HepG2 (cell line): ENCODE results near the gene DOC2A. TPM values are rescaled to one million over a fixed set of nuclear protein-coding genes. Genes with fewer than 3 reads are reported as not detected.

Experiments used
- ATF6 ChIP-seq: sonication (generic); formaldehyde crosslinking; conservative IDR thresholded peaks from 2 replicates; pipeline ENCODE4 v1.4.0; 2020; ENCODE audit warnings: missing genetic modification reagents
- BATF2 ChIP-seq: sonication (generic); formaldehyde crosslinking; IDR thresholded peaks from 2 replicates; pipeline ENCODE4 v1.8.0; 2022; ENCODE audit warnings: mild to moderate bottlenecking, missing genetic modification reagents, moderate library complexity
- CENPT ChIP-seq: sonication (generic); formaldehyde crosslinking; IDR thresholded peaks from 2 replicates; pipeline ENCODE4 v1.8.0; 2022; ENCODE audit warnings: low read depth, mild to moderate bottlenecking, moderate library complexity, missing genetic modification reagents
- DRAP1 ChIP-seq: IDR thresholded peaks from 2 replicates; pipeline ENCODE4 v1.6.1; 2016; ENCODE audit warnings: missing genetic modification reagents, missing compliant biosample characterization
- GABPB1 ChIP-seq: IDR thresholded peaks from 2 replicates; pipeline ENCODE4 v1.6.1; 2016; ENCODE audit warnings: mild to moderate bottlenecking, missing genetic modification reagents, moderate library complexity, missing compliant biosample characterization
- KAT2B ChIP-seq: fragments of 150-350 bp; IDR thresholded peaks from 2 replicates; pipeline ENCODE4 v1.6.1; 2014; ENCODE audit warnings: low read depth, low read length, borderline replicate concordance
- KLF6 ChIP-seq: IDR thresholded peaks from 2 replicates; pipeline ENCODE4 v1.8.0; 2016; ENCODE audit warnings: missing biosample characterization, missing genetic modification reagents
- MED1 ChIP-seq: sonication (generic); formaldehyde crosslinking; IDR thresholded peaks from 2 replicates; pipeline ENCODE4 v1.4.0; 2020; ENCODE audit warnings: missing genetic modification reagents
- NCOA5 ChIP-seq: sonication (generic); formaldehyde crosslinking; IDR thresholded peaks from 2 replicates; pipeline ENCODE4 v1.4.0; 2020; ENCODE audit warnings: missing genetic modification reagents
- NFYC ChIP-seq: IDR thresholded peaks from 2 replicates; pipeline ENCODE4 v1.6.1; 2016; ENCODE audit warnings: missing genetic modification reagents, missing compliant biosample characterization
- RBM39 ChIP-seq: fragments of 200-400 bp; formaldehyde crosslinking; IDR thresholded peaks from one replicate; pipeline ENCODE4 v1.6.1; 2018; ENCODE audit warnings: antibody characterized with exemption, mild to moderate bottlenecking, low read depth, low read length; ENCODE audit not compliant: poor library complexity, severe bottlenecking
- RCOR2 ChIP-seq: IDR thresholded peaks from 2 replicates; pipeline ENCODE4 v1.6.1; 2016; ENCODE audit warnings: missing biosample characterization, missing genetic modification reagents
- SALL1 ChIP-seq: sonication (generic); formaldehyde crosslinking; IDR thresholded peaks from 2 replicates; pipeline ENCODE4 v1.8.0; 2022; ENCODE audit warnings: mild to moderate bottlenecking, missing genetic modification reagents
- SNRNP70 ChIP-seq: fragments of 200-400 bp; formaldehyde crosslinking; IDR thresholded peaks from 2 replicates; pipeline ENCODE4 v1.6.1; 2017; ENCODE audit warnings: mild to moderate bottlenecking, low read depth, low read length, moderate library complexity
- TAF1 ChIP-seq: sonication (generic); formaldehyde crosslinking; IDR thresholded peaks from 2 replicates; pipeline ENCODE4 v1.4.0; 2020; ENCODE audit warnings: missing genetic modification reagents
- TMF1 ChIP-seq: sonication (generic); formaldehyde crosslinking; IDR thresholded peaks from 2 replicates; pipeline ENCODE4 v1.8.1; 2022; ENCODE audit warnings: low read depth, missing genetic modification reagents
- ZBTB14 ChIP-seq: sonication (generic); formaldehyde crosslinking; IDR thresholded peaks from 2 replicates; pipeline ENCODE4 v1.4.0; 2020; ENCODE audit warnings: missing genetic modification reagents
- ZBTB7A ChIP-seq: sonication (generic); formaldehyde crosslinking; IDR thresholded peaks from 2 replicates; pipeline ENCODE4 v1.8.0; 2022; ENCODE audit warnings: mild to moderate bottlenecking, missing genetic modification reagents
- ZNF160 ChIP-seq: sonication (generic); formaldehyde crosslinking; IDR thresholded peaks from 2 replicates; pipeline ENCODE4 v1.8.0; 2022; ENCODE audit warnings: mild to moderate bottlenecking, inconsistent platforms, missing genetic modification reagents
- ZNF576 ChIP-seq: sonication (generic); formaldehyde crosslinking; IDR thresholded peaks from 2 replicates; pipeline ENCODE4 v1.4.0; 2020; ENCODE audit warnings: mild to moderate bottlenecking, missing genetic modification reagents
- ZNF75D ChIP-seq: sonication (generic); formaldehyde crosslinking; IDR thresholded peaks from 2 replicates; pipeline ENCODE4 v1.8.1; 2023; ENCODE audit warnings: missing genetic modification reagents, mild to moderate bottlenecking, borderline replicate concordance
- ZNF775 ChIP-seq: sonication (generic); formaldehyde crosslinking; IDR thresholded peaks from 2 replicates; pipeline ENCODE4 v1.4.0; 2020; ENCODE audit warnings: missing genetic modification reagents, mild to moderate bottlenecking, moderate library complexity, borderline replicate concordance
- ZSCAN9 ChIP-seq: IDR thresholded peaks from 2 replicates; pipeline ENCODE4 v1.6.1; 2016; ENCODE audit warnings: borderline replicate concordance
- ZXDC ChIP-seq: sonication (generic); formaldehyde crosslinking; IDR thresholded peaks from 2 replicates; pipeline ENCODE4 v1.5.0; 2020; ENCODE audit warnings: mild to moderate bottlenecking, missing genetic modification reagents
- polyA plus RNA-seq, 8 experiments: library from polyadenylated mRNA; depleted of rRNA in 3 of 8; stranded (reverse) in 7 of 8; unstranded in 1 of 8; fragments of >200 nt; fragmentation: Illumina TruSeq in 4 of 8; extraction: Trizol in 4 of 8; gene quantifications; 2 replicates each; pipeline versions ENCODE4 v1.2.1 to v1.2.3, GENCODE V29; 2011 to 2016; ENCODE audit warnings: low read depth in 4 of 8, missing spikeins in 1 of 8, mixed read lengths in 1 of 8; ENCODE audit not compliant: insufficient read depth in 1 of 8
- total RNA-seq, 5 experiments: library from RNA; depleted of rRNA; stranded (reverse); fragments of >200 nt; fragmentation: Illumina TruSeq; extraction: Trizol; gene quantifications; 2 replicates each; pipeline ENCODE4 v1.2.3, GENCODE V29; 2016; ENCODE audit warnings: low read depth in 1 of 5

Gene DOC2A
- total and polyA plus RNA-seq, 2 of the 13 experiments (the other 11 are each of a cell fraction or from before 2014, with no cell fraction given), result 0.15 to 0.55 TPM

GRCh38 chr16:30028438-30029076 lies 17.7 kb upstream of the DOC2A start (continued):
- TF ChIP-seq TMF1 (peak; percentile 77), DRAP1 (CRISPR knock-in tag) (no peak), NFYC (CRISPR knock-in tag) (no peak), CENPT (CRISPR knock-in tag) (no peak), BATF2 (CRISPR knock-in tag) (no peak), KLF6 (CRISPR knock-in tag) (0 out of 2 replicates have a peak, but pooled peaks have one; percentile 63), MED1 (CRISPR knock-in tag) (no peak), ZNF775 (CRISPR knock-in tag) (no peak), GABPB1 (CRISPR knock-in tag) (peak; percentile 43; the same call in 1 of the 2 replicates), RBM39 (no peak), ZXDC (CRISPR knock-in tag) (no peak), ZBTB14 (CRISPR knock-in tag) (no peak), ZBTB7A (peak; percentile 13; the same call in 1 of the 2 replicates), SNRNP70 (no peak), ZNF75D (CRISPR knock-in tag) (0 out of 2 replicates have a peak, but pooled peaks have one; percentile 19), KAT2B (no peak), SALL1 (CRISPR knock-in tag) (peak; percentile 67), ZNF576 (no peak), NCOA5 (CRISPR knock-in tag) (no peak), RCOR2 (CRISPR knock-in tag) (no peak), ZSCAN9 (CRISPR knock-in tag) (peak; percentile 74; the same call in 1 of the 2 replicates), TAF1 (no peak), ZNF160 (CRISPR knock-in tag) (no peak), ATF6 (no peak)
